LNCaP clone FGC (cell line): ENCODE data around the gene RAD23B.

Experiments used
- DNase-seq: peaks from one replicate; pipeline ENCODE4 v3.0.0-alpha.2; 2011; ENCODE audit warnings: low read depth
- H3K4me3 ChIP-seq: 2 replicates; pipeline ENCODE4 v1.5.1; 2011; ENCODE audit warnings: mild to moderate bottlenecking, low read depth, low read length, control low read depth
- TF ChIP-seq, protein P1 (sequence below): IDR thresholded peaks from 2 replicates; pipeline ENCODE4 v1.5.1; 2012; ENCODE audit warnings: mild to moderate bottlenecking; ENCODE audit not compliant: control insufficient read depth, insufficient read depth; ENCODE audit errors: extremely low read depth

Gene RAD23B

GRCh38 chr9:107332883-107333282 lies 49.8 kb downstream of the RAD23B start:
- no peak for DNase-seq
- no peak overlapping the region for H3K4me3 ChIP-seq
- TF ChIP-seq, protein P1, sequence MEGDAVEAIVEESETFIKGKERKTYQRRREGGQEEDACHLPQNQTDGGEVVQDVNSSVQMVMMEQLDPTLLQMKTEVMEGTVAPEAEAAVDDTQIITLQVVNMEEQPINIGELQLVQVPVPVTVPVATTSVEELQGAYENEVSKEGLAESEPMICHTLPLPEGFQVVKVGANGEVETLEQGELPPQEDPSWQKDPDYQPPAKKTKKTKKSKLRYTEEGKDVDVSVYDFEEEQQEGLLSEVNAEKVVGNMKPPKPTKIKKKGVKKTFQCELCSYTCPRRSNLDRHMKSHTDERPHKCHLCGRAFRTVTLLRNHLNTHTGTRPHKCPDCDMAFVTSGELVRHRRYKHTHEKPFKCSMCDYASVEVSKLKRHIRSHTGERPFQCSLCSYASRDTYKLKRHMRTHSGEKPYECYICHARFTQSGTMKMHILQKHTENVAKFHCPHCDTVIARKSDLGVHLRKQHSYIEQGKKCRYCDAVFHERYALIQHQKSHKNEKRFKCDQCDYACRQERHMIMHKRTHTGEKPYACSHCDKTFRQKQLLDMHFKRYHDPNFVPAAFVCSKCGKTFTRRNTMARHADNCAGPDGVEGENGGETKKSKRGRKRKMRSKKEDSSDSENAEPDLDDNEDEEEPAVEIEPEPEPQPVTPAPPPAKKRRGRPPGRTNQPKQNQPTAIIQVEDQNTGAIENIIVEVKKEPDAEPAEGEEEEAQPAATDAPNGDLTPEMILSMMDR = no peak

DNA sequence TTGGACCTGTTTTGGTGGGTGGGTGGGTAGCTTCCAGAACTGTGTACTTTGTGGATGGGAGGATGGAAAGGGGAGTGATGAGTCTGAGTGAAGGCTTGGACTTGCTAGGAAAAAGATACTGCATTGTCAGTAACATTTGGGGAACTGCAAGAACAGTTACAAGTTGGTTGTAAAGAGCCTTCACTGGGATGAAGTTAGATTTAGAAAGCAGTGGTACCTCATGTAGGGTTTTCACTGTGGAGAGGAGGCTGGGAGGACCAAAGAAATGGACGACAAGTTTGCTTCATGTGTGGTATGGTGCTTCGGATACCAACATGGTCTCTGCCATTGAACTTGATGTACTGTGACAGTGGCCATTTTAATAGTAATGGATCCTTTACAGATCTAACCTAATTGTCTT lies 50.3 kb downstream of the RAD23B start:
- no peak overlapping the region for H3K4me3 ChIP-seq
- no peak for DNase-seq
- TF ChIP-seq, protein P1 = no peak

DNA sequence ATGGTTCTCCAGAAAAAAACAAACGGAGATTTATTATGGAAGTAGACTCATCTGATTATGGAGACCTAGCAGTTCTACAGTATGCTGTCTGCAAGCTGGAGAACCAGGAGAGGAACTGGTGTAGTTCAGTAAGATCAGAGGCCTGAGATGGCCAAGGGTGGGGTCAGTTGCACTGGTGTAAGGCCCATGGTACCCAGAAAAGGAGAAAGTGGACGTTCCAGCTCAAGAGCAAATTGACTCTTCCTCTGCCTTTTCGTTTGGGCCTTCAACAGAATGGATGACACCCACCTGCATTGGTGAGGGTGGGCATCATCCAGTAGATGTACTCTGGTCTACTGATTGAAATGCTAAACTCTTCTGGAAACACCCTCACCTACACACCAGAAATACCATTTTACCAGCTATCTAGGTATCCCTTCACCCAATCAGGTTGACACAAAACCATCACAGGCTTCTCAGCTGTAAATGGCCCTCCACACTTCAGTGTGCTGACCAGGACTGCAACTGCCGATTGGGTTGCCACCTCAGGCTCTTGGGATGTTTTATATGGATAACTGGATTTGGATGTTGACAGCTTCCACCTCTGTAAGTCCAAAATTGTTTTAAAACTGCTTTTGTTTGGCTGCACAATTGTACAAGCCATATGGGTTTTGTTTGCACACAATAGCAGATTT lies 51.2 kb downstream of the RAD23B start:
- DNase-seq = no peak
- no peak overlapping the region for H3K4me3 ChIP-seq
- TF ChIP-seq, protein P1 = no peak

- TF ChIP-seq, protein P1 = no peak
- no peak for DNase-seq
Measured at GRCh38 chr9:107335331-107335730, 52.3 kb downstream of the RAD23B start.

GRCh38 chr9:107336718-107337360 lies 53.8 kb downstream of the RAD23B start:
- DNase-seq = peak; percentile 93
- 0 out of 2 replicates have a peak overlapping the region, but pooled peaks have one; percentile 5 for H3K4me3 ChIP-seq
- TF ChIP-seq, protein P1 = no peak

More at GRCh38 chr9:107335331-107335730, 52.3 kb downstream of the RAD23B start:
- no peak overlapping the region for H3K4me3 ChIP-seq

GRCh38 chr9:107337676-107338590 lies 54.9 kb downstream of the RAD23B start:
- no peak overlapping the region for H3K4me3 ChIP-seq
- TF ChIP-seq, protein P1 = no peak
- no peak for DNase-seq
